ENCODE data around the gene ABCA8.
"Not testable (repeated sequence)": the region's sequence is repeated elsewhere in the genome, so short reads cannot be mapped to it uniquely, and the experiment has no call there.

ABCA8 gene

GRCh38 chr17:68955181-68955841, at the start of gene ABCA8:
TSS of gene ABCA8 (minus strand) at chr17:68955392. CDS start at chr17:68942034, 13,358 bp downstream.
- H3K36me3 ChIP-seq (replicated peaks): no peaks in the 10 kb centered on the region
- no peaks in the 10 kb centered on the region for H3K4me1 ChIP-seq
- no peak within 1 kb of the TSS for H3K4me3 ChIP-seq
- H3K9me3 ChIP-seq: no peaks in the 10 kb centered on the region
- H3K27me3 ChIP-seq (ENCODE audit: low read depth): no peaks in the 10 kb centered on the region
- in situ Hi-C loops (cut with MboI; ENCODE audit: low sequenced_read_pairs): no loop called here
- no peak for DNase-seq (ENCODE audit: low spot score in 2 of 2)

GRCh38 chr17:69004759-69005158, 49.6 kb upstream of the ABCA8 start:
- in situ Hi-C loops (cut with MboI; ENCODE audit: low sequenced_read_pairs); H3K27me3 ChIP-seq (ENCODE audit: low read depth); H3K9me3 ChIP-seq; H3K36me3 ChIP-seq (replicated peaks); H3K4me1 ChIP-seq; DNase-seq (ENCODE audit: low spot score in 2 of 2); H3K4me3 ChIP-seq: not testable (repeated sequence)

- in situ Hi-C loops (cut with MboI; ENCODE audit: low sequenced_read_pairs); H3K4me1 ChIP-seq; H3K9me3 ChIP-seq; H3K4me3 ChIP-seq; H3K36me3 ChIP-seq (replicated peaks); H3K27me3 ChIP-seq (ENCODE audit: low read depth); DNase-seq (ENCODE audit: low spot score in 2 of 2): not testable (repeated sequence)
These were observed 44.6 kb upstream of the ABCA8 start for GRCh38 chr17:68999743-69000142.

- Histone ChIP-seq H3K4me1 (no peaks in the 10 kb centered on the region), H3K4me3 (no peak overlapping the region), H3K27me3 (ENCODE audit: low read depth) (no peaks in the 10 kb centered on the region), H3K9me3 (no peaks in the 10 kb centered on the region), H3K36me3 (replicated peaks) (no peaks in the 10 kb centered on the region)
- in situ Hi-C loops (cut with MboI; ENCODE audit: low sequenced_read_pairs): no loop called here
- no peak for DNase-seq (ENCODE audit: low spot score in 2 of 2)
These were observed 37.9 kb upstream of the ABCA8 start for GRCh38 chr17:68993112-68993511.

GRCh38 chr17:68987966-68988365, 32.8 kb upstream of the ABCA8 start:
- in situ Hi-C loops (cut with MboI; ENCODE audit: low sequenced_read_pairs): no loop called here
- no peaks in the 10 kb centered on the region for H3K4me1 ChIP-seq
- no peaks in the 10 kb centered on the region for H3K9me3 ChIP-seq
- DNase-seq (ENCODE audit: low spot score in 2 of 2): no peak
- no peak overlapping the region for H3K4me3 ChIP-seq
- H3K36me3 ChIP-seq (replicated peaks): no peaks in the 10 kb centered on the region
- H3K27me3 ChIP-seq (ENCODE audit: low read depth): no peaks in the 10 kb centered on the region

- Histone ChIP-seq H3K36me3 (replicated peaks) (no peaks in the 10 kb centered on the region), H3K27me3 (ENCODE audit: low read depth) (no peaks in the 10 kb centered on the region), H3K4me3 (no peak overlapping the region), H3K9me3 (no peaks in the 10 kb centered on the region), H3K4me1 (no peaks in the 10 kb centered on the region)
- DNase-seq (ENCODE audit: low spot score in 2 of 2): no peak
- in situ Hi-C loops (cut with MboI; ENCODE audit: low sequenced_read_pairs): no loop called here
These were observed 26.1 kb upstream of the ABCA8 start for GRCh38 chr17:68981288-68981687.

- H3K4me3 ChIP-seq: no peak overlapping the region
- H3K27me3 ChIP-seq (ENCODE audit: low read depth): no peaks in the 10 kb centered on the region
- no peak for DNase-seq (ENCODE audit: low spot score in 2 of 2)
- no peaks in the 10 kb centered on the region for H3K4me1 ChIP-seq
- no peaks in the 10 kb centered on the region for H3K9me3 ChIP-seq
- in situ Hi-C loops (cut with MboI; ENCODE audit: low sequenced_read_pairs): no loop called here
- H3K36me3 ChIP-seq (replicated peaks): no peaks in the 10 kb centered on the region
These were observed 18.1 kb upstream of the ABCA8 start for GRCh38 chr17:68973098-68973846.

- H3K4me3 ChIP-seq: no peak overlapping the region
- H3K9me3 ChIP-seq: no peaks in the 10 kb centered on the region
- in situ Hi-C loops (cut with MboI; ENCODE audit: low sequenced_read_pairs): no loop called here
- no peaks in the 10 kb centered on the region for H3K27me3 ChIP-seq (ENCODE audit: low read depth)
- peak in 1 of 2 experiments; percentile 16 for DNase-seq (ENCODE audit: low spot score in 2 of 2)
- no peaks in the 10 kb centered on the region for H3K4me1 ChIP-seq
- H3K36me3 ChIP-seq (replicated peaks): no peaks in the 10 kb centered on the region
These were observed 17.0 kb upstream of the ABCA8 start for GRCh38 chr17:68972119-68972704.

GRCh38 chr17:68969101-68969500, 13.9 kb upstream of the ABCA8 start:
- no peak for DNase-seq (ENCODE audit: low spot score in 2 of 2)
- Histone ChIP-seq H3K4me1 (no peaks in the 10 kb centered on the region), H3K9me3 (no peaks in the 10 kb centered on the region), H3K4me3 (no peak overlapping the region), H3K27me3 (ENCODE audit: low read depth) (no peaks in the 10 kb centered on the region), H3K36me3 (replicated peaks) (no peaks in the 10 kb centered on the region)
- in situ Hi-C loops (cut with MboI; ENCODE audit: low sequenced_read_pairs): no loop called here

GRCh38 chr17:68963958-68964357, 8.8 kb upstream of the ABCA8 start:
- H3K4me1 ChIP-seq: no peaks in the 10 kb centered on the region
- no peaks in the 10 kb centered on the region for H3K9me3 ChIP-seq
- no peak overlapping the region for H3K4me3 ChIP-seq
- DNase-seq (ENCODE audit: low spot score in 2 of 2): no peak
- H3K36me3 ChIP-seq (replicated peaks): no peaks in the 10 kb centered on the region
- in situ Hi-C loops (cut with MboI; ENCODE audit: low sequenced_read_pairs): no loop called here
- H3K27me3 ChIP-seq (ENCODE audit: low read depth): no peaks in the 10 kb centered on the region

GRCh38 chr17:68961214-68961882, 6.2 kb upstream of the ABCA8 start:
- Histone ChIP-seq H3K9me3 (no peaks in the 10 kb centered on the region), H3K4me3 (no peak overlapping the region), H3K4me1 (no peaks in the 10 kb centered on the region), H3K27me3 (ENCODE audit: low read depth) (no peaks in the 10 kb centered on the region), H3K36me3 (replicated peaks) (no peaks in the 10 kb centered on the region)
- in situ Hi-C loops (cut with MboI; ENCODE audit: low sequenced_read_pairs): no loop called here
- DNase-seq (ENCODE audit: low spot score in 2 of 2): no peak

- DNase-seq (ENCODE audit: low spot score in 2 of 2); H3K36me3 ChIP-seq (replicated peaks); H3K4me3 ChIP-seq; H3K9me3 ChIP-seq; H3K4me1 ChIP-seq; in situ Hi-C loops (cut with MboI; ENCODE audit: low sequenced_read_pairs); H3K27me3 ChIP-seq (ENCODE audit: low read depth): not testable (repeated sequence)
These were observed 3.9 kb upstream of the ABCA8 start for GRCh38 chr17:68959117-68959516.

- H3K4me3 ChIP-seq: no peak overlapping the region
- no peaks in the 10 kb centered on the region for H3K36me3 ChIP-seq (replicated peaks)
- H3K9me3 ChIP-seq: no peaks in the 10 kb centered on the region
- H3K27me3 ChIP-seq (ENCODE audit: low read depth): no peaks in the 10 kb centered on the region
- no peak for DNase-seq (ENCODE audit: low spot score in 2 of 2)
- H3K4me1 ChIP-seq: no peaks in the 10 kb centered on the region
- in situ Hi-C loops (cut with MboI; ENCODE audit: low sequenced_read_pairs): no loop called here
These were observed 2.8 kb upstream of the ABCA8 start for GRCh38 chr17:68957944-68958343.

Data from HAP-1 (cell line).